Panc1 (cell line): ENCODE measurements around the gene NXF1. TPM values are rescaled to one million over a fixed set of nuclear protein-coding genes. Genes with fewer than 3 reads are reported as not detected.

ENCODE experiments used
- ATAC-seq: fragments of 200-7000 bp; cut with Tn5 transposase; 2 replicates; pipeline ENCODE4 v1.9.1; 2020; ENCODE audit warnings: mild to moderate bottlenecking, moderate library complexity
- BruUV-seq: library from RNA; stranded (reverse); fragments of 400-500 nt; replicated peaks from 2 replicates; lab custom pipeline; 2021; lab: Mats Ljungman, UMichigan
- CTCF ChIA-PET: fragments of 300-600 bp; sonication (Branson Sonifier 250); formaldehyde crosslinking; loops from one replicate; lab custom pipeline; 2022; ENCODE audit warnings: antibody characterized with exemption; lab: Charles Lee
- POLR2A ChIA-PET: fragments of 300-600 bp; sonication (Branson Sonifier 250); formaldehyde crosslinking; loops from one replicate; lab custom pipeline; 2022; ENCODE audit warnings: antibody characterized with exemption; lab: Charles Lee
- DNase-seq: peaks from one replicate; pipeline ENCODE4 v3.0.0-alpha.2; 2010; ENCODE audit warnings: low read depth, low spot score
- H3K27ac ChIP-seq: 2 replicates; pipeline ENCODE4 v1.5.1; 2011; ENCODE audit warnings: mild to moderate bottlenecking, low read length, inconsistent platforms
- H3K27me3 ChIP-seq: fragments of 200-500 bp; sonication (Bioruptor generic); 2 replicates; pipeline ENCODE4 v1.6.0; 2014; ENCODE audit warnings: low read length, inconsistent platforms; ENCODE audit not compliant: control insufficient read depth, insufficient read depth
- H3K36me3 ChIP-seq: fragments of 200-500 bp; sonication (Bioruptor generic); 2 replicates; pipeline ENCODE4 v1.5.1; 2014; ENCODE audit warnings: inconsistent platforms, mild to moderate bottlenecking, low read length, moderate library complexity; ENCODE audit not compliant: control insufficient read depth, insufficient read depth
- H3K4me1 ChIP-seq: 2 replicates; pipeline ENCODE4 v1.5.1; 2011; ENCODE audit warnings: inconsistent platforms, mild to moderate bottlenecking, low read length, moderate library complexity; ENCODE audit not compliant: control insufficient read depth, insufficient read depth
- H3K4me3 ChIP-seq, 2 experiments: 2 replicates each; pipeline ENCODE4 v1.5.1; 2011 to 2012; ENCODE audit warnings: low read depth in 2 of 2, low read length in 2 of 2, mild to moderate bottlenecking in 2 of 2, inconsistent platforms in 1 of 2, moderate library complexity in 1 of 2
- H3K9me3 ChIP-seq: fragments of 200-500 bp; sonication (Bioruptor generic); 2 replicates; pipeline ENCODE4 v1.5.1; 2014; ENCODE audit warnings: low read depth, mild to moderate bottlenecking, inconsistent platforms, low read length, moderate library complexity; ENCODE audit not compliant: control insufficient read depth, insufficient read depth
- POLR2AphosphoS5 ChIP-seq: IDR thresholded peaks from 2 replicates; pipeline ENCODE4 v1.6.1; 2012; ENCODE audit warnings: mild to moderate bottlenecking, low read depth, low read length, moderate library complexity
- SIN3A ChIP-seq: IDR thresholded peaks from 2 replicates; pipeline ENCODE4 v1.6.1; 2012; ENCODE audit warnings: low read depth, mild to moderate bottlenecking, low read length, moderate library complexity, borderline replicate concordance; ENCODE audit not compliant: insufficient read depth
- TCF7L2 ChIP-seq: IDR thresholded peaks from 2 replicates; pipeline ENCODE4 v1.6.1; 2011; ENCODE audit warnings: mild to moderate bottlenecking, low read depth, low read length, inconsistent platforms
- in situ Hi-C: cut with HindIII; loops from 2 replicates; pipeline ENCODE4 v1.10.0; 2016; ENCODE audit warnings: low sequenced_read_pairs, low pct_unique_long_range_greater_than_20kb
- intact Hi-C: fragments of 100-400 bp; cut with micrococcal nuclease; formaldehyde crosslinking; loops from one replicate; pipeline ENCODE4 v1.10.0; 2022; ENCODE audit not compliant: unreplicated experiment
- total RNA-seq: library from RNA; stranded (reverse); gene quantifications from one replicate; pipeline ENCODE4 v1.2.1, GENCODE V29; 2021; ENCODE audit not compliant: unreplicated experiment
- TF ChIP-seq, protein P1 (sequence below): fragments of 450-650 bp; IDR thresholded peaks from 2 replicates; pipeline ENCODE4 v1.5.1; 2017; ENCODE audit warnings: mild to moderate bottlenecking
- TF ChIP-seq, protein P2 (sequence below), 2 experiments: IDR thresholded peaks; 2 replicates each; pipeline ENCODE4 v1.6.1; 2011 to 2012; ENCODE audit warnings: low read depth in 2 of 2, control low read depth in 1 of 2, low read length in 1 of 2, mild to moderate bottlenecking in 1 of 2, moderate library complexity in 1 of 2; ENCODE audit not compliant: insufficient read depth in 1 of 2

NXF1 gene
- total RNA-seq, 1 experiment from 2014 or later = 56.7 TPM

DNA sequence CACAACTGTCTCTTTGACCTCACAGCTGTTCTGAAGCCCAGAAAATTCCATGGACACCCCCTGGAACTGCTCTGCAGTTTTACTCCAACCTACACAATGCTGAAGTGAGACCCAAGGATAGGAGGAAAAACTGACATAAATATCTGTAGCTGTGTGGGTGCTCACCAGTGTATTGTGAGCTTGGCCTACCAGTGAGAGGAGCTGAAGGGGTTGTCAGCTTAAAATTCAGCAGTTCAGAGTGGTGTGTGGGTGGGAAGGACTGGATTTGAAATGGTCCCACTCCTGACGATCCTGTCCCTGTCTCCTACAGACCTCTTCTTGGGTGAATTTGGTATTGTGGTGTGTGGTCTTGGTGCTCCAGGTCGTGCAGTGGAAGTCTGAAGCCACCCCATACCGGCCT lies 15.7 kb downstream of the NXF1 start:
- Histone ChIP-seq H3K36me3 (peaks cover 7% of the 10 kb centered on the region), H3K27ac (peak overlapping the region; percentile 87), H3K9me3 (no peaks in the 10 kb centered on the region), H3K4me1 (peaks cover 36% of the 10 kb centered on the region), H3K4me3 (peak overlapping the region in 1 of 2 experiments; percentile 87; a peak in 1 of 4 replicates), H3K27me3 (no peaks in the 10 kb centered on the region)
- TF ChIP-seq, protein P1, sequence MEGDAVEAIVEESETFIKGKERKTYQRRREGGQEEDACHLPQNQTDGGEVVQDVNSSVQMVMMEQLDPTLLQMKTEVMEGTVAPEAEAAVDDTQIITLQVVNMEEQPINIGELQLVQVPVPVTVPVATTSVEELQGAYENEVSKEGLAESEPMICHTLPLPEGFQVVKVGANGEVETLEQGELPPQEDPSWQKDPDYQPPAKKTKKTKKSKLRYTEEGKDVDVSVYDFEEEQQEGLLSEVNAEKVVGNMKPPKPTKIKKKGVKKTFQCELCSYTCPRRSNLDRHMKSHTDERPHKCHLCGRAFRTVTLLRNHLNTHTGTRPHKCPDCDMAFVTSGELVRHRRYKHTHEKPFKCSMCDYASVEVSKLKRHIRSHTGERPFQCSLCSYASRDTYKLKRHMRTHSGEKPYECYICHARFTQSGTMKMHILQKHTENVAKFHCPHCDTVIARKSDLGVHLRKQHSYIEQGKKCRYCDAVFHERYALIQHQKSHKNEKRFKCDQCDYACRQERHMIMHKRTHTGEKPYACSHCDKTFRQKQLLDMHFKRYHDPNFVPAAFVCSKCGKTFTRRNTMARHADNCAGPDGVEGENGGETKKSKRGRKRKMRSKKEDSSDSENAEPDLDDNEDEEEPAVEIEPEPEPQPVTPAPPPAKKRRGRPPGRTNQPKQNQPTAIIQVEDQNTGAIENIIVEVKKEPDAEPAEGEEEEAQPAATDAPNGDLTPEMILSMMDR = no peak
- TF ChIP-seq, protein P2, sequence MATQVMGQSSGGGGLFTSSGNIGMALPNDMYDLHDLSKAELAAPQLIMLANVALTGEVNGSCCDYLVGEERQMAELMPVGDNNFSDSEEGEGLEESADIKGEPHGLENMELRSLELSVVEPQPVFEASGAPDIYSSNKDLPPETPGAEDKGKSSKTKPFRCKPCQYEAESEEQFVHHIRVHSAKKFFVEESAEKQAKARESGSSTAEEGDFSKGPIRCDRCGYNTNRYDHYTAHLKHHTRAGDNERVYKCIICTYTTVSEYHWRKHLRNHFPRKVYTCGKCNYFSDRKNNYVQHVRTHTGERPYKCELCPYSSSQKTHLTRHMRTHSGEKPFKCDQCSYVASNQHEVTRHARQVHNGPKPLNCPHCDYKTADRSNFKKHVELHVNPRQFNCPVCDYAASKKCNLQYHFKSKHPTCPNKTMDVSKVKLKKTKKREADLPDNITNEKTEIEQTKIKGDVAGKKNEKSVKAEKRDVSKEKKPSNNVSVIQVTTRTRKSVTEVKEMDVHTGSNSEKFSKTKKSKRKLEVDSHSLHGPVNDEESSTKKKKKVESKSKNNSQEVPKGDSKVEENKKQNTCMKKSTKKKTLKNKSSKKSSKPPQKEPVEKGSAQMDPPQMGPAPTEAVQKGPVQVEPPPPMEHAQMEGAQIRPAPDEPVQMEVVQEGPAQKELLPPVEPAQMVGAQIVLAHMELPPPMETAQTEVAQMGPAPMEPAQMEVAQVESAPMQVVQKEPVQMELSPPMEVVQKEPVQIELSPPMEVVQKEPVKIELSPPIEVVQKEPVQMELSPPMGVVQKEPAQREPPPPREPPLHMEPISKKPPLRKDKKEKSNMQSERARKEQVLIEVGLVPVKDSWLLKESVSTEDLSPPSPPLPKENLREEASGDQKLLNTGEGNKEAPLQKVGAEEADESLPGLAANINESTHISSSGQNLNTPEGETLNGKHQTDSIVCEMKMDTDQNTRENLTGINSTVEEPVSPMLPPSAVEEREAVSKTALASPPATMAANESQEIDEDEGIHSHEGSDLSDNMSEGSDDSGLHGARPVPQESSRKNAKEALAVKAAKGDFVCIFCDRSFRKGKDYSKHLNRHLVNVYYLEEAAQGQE (IDR thresholded peaks at IDR 0.05; ENCODE audit: insufficient read depth in 1 of 2, low read depth in 2 of 2, low read length in 1 of 2) = no peak
- no peak for TF ChIP-seq POLR2AphosphoS5
- TF ChIP-seq SIN3A = no peak
- no peak for TF ChIP-seq TCF7L2
- BruUV-seq = TSS peak; percentile 61
- in situ Hi-C loops (no loop called here), intact Hi-C loops (no loop called here)
- no peak for ATAC-seq
- ChIA-PET CTCF (interaction anchor here (0.5 to 0.6 kb wide), 2 partner anchors 60 to 67 kb away, joined by 4 to 11 read pairs; no protein-coding TSS in a partner anchor), POLR2A (interaction anchor here (1.6 kb wide), 1 partner anchor 52 kb away, joined by 4 read pairs; no protein-coding TSS in a partner anchor)
- no peak for DNase-seq

- TF ChIP-seq POLR2AphosphoS5 = no peak
- TF ChIP-seq, protein P2 (IDR thresholded peaks at IDR 0.05; ENCODE audit: insufficient read depth in 1 of 2, low read depth in 2 of 2, low read length in 1 of 2) = no peak
- TF ChIP-seq SIN3A = no peak
- TF ChIP-seq, protein P1 = no peak
- TF ChIP-seq TCF7L2 = no peak
- Histone ChIP-seq H3K4me1 (peaks cover 36% of the 10 kb centered on the region), H3K36me3 (peaks cover 7% of the 10 kb centered on the region), H3K27me3 (no peaks in the 10 kb centered on the region), H3K27ac (peak overlapping the region; percentile 87), H3K4me3 (peak overlapping the region; percentile 86 to 98; a peak in 3 of 4 replicates), H3K9me3 (no peaks in the 10 kb centered on the region)
- ChIA-PET CTCF (interaction anchor here (0.5 to 0.7 kb wide), 4 partner anchors 59 to 605 kb away, joined by 3 to 11 read pairs (median 8); no protein-coding TSS in a partner anchor), POLR2A (interaction anchor here (0.6 to 1.6 kb wide), 3 partner anchors 52 to 189 kb away, joined by 3 to 4 read pairs (median 4); no protein-coding TSS in a partner anchor)
- no peak for DNase-seq
- BruUV-seq = no TSS peak
- in situ Hi-C loops (no loop called here), intact Hi-C loops (no loop called here)
- ATAC-seq = no peak
Observed at GRCh38 chr11:62788991-62789390, 16.2 kb downstream of the NXF1 start.
